C4-2B (cell line): Measurements from ENCODE around the gene DAPK1.

ENCODE experiments used
- CTCF ChIP-seq: fragments of 450-650 bp; conservative IDR thresholded peaks from 2 replicates; pipeline ENCODE4 v1.5.1; 2017; ENCODE audit warnings: mild to moderate bottlenecking
- ZFX ChIP-seq: fragments of 450-650 bp; IDR thresholded peaks from 2 replicates; pipeline ENCODE4 v1.6.1; 2017

- TF ChIP-seq CTCF (no peak), ZFX (no peak)
Measured at GRCh38 chr9:87513161-87513560, 15.5 kb downstream of the DAPK1 start.
